ENCODE results near the gene TENM4.

Gene TENM4

GRCh38 chr11:79382301-79383050 is 58.4 kb downstream of the TENM4 start:
- DNase-seq, result no peak

GRCh38 chr11:79381036-79381435 is 59.8 kb downstream of the TENM4 start:
- DNase-seq, result no peak

- DNase-seq, result no peak
Observed at GRCh38 chr11:79377406-79377805, 63.4 kb downstream of the TENM4 start.

- DNase-seq, result no peak
Observed at GRCh38 chr11:79375818-79376550, 64.8 kb downstream of the TENM4 start.

- no peak for DNase-seq
Observed at GRCh38 chr11:79374727-79375126, 66.1 kb downstream of the TENM4 start.

GRCh38 chr11:79371724-79372123 is 69.1 kb downstream of the TENM4 start:
- DNase-seq, result no peak

- DNase-seq, result no peak
Observed at GRCh38 chr11:79371152-79371551, 69.7 kb downstream of the TENM4 start.

GRCh38 chr11:79369055-79369454 is 71.8 kb downstream of the TENM4 start:
- no peak for DNase-seq

GRCh38 chr11:79367844-79368243 is 73.0 kb downstream of the TENM4 start:
- DNase-seq, result no peak

- DNase-seq, result no peak
Observed at GRCh38 chr11:79366218-79366617, 74.6 kb downstream of the TENM4 start.

GRCh38 chr11:79363861-79364378 is 76.9 kb downstream of the TENM4 start:
- no peak for DNase-seq

- DNase-seq, result no peak
Observed at GRCh38 chr11:79363256-79363655, 77.6 kb downstream of the TENM4 start.

- no peak for DNase-seq
Observed at GRCh38 chr11:79362821-79363220, 78.0 kb downstream of the TENM4 start.

- no peak for DNase-seq
Observed at GRCh38 chr11:79362206-79362757, 78.5 kb downstream of the TENM4 start.

GRCh38 chr11:79358258-79358657 is 82.6 kb downstream of the TENM4 start:
- no peak for DNase-seq

- DNase-seq, result no peak
Observed at GRCh38 chr11:79353706-79354105, 87.1 kb downstream of the TENM4 start.

- no peak for DNase-seq
Observed at GRCh38 chr11:79352349-79352703, 88.5 kb downstream of the TENM4 start.

- DNase-seq, result no peak
Observed at GRCh38 chr11:79348976-79349682, 91.7 kb downstream of the TENM4 start.

- no peak for DNase-seq
Observed at GRCh38 chr11:79346021-79346420, 94.8 kb downstream of the TENM4 start.

GRCh38 chr11:79344753-79345294 is 96.0 kb downstream of the TENM4 start:
- DNase-seq, result no peak

GRCh38 chr11:79342686-79343085 is 98.1 kb downstream of the TENM4 start:
- no peak for DNase-seq

GRCh38 chr11:79342236-79342635 is 98.6 kb downstream of the TENM4 start:
- no peak for DNase-seq

- no peak for DNase-seq
Observed at GRCh38 chr11:79340535-79340934, 100.3 kb downstream of the TENM4 start.

Data from activated CD4-positive, CD25-positive, alpha-beta regulatory T cell treated with anti-CD3 and anti-CD28 coated beads, Interleukin-2, amount 50 U/mL, for 72 hours (primary cell).